LoVo (cell line): ENCODE results near the gene APOA4.
A peak's percentile ranks its signal among the peaks of the same experiment; 100 is the strongest.
"Not testable (repeated sequence)": the region's sequence is repeated elsewhere in the genome, so short reads cannot be mapped to it uniquely, and the experiment has no call there.

Experiments
- DNase-seq: peaks from one replicate; pipeline ENCODE4 v3.0.0-alpha.2; 2016; ENCODE audit warnings: low spot score

Gene APOA4

GRCh38 chr11:116801662-116802061 is 21.4 kb downstream of the APOA4 start:
- DNase-seq, result not testable (repeated sequence)

- DNase-seq, result no peak
These were observed 22.5 kb downstream of the APOA4 start for GRCh38 chr11:116800610-116801009.

GRCh38 chr11:116798368-116798767 is 24.7 kb downstream of the APOA4 start:
- DNase-seq, result no peak

- DNase-seq, result no peak
These were observed 25.3 kb downstream of the APOA4 start for GRCh38 chr11:116797816-116798215.

- no peak for DNase-seq
These were observed 26.6 kb downstream of the APOA4 start for GRCh38 chr11:116796548-116796947.

- DNase-seq, result no peak
These were observed 28.3 kb downstream of the APOA4 start for GRCh38 chr11:116794851-116795250.

- no peak for DNase-seq
These were observed 29.4 kb downstream of the APOA4 start for GRCh38 chr11:116793772-116794097.

- DNase-seq, result no peak
These were observed 30.0 kb downstream of the APOA4 start for GRCh38 chr11:116792869-116793771.

- no peak for DNase-seq
These were observed 30.8 kb downstream of the APOA4 start for GRCh38 chr11:116792144-116792868.

- no peak for DNase-seq
These were observed 31.3 kb downstream of the APOA4 start, which contains the start of gene APOA5 for GRCh38 chr11:116791813-116792143. TSS of gene APOA5 (minus strand) at chr11:116791879. CDS start at chr11:116791860, 19 bp downstream.

GRCh38 chr11:116791002-116791812 is 31.9 kb downstream of the APOA4 start:
- DNase-seq, result peak; percentile 52

GRCh38 chr11:116790167-116791001 is 32.7 kb downstream of the APOA4 start:
- DNase-seq, result no peak

- DNase-seq, result no peak
These were observed 34.1 kb downstream of the APOA4 start for GRCh38 chr11:116788975-116789374.

- no peak for DNase-seq
These were observed 34.6 kb downstream of the APOA4 start for GRCh38 chr11:116788534-116788933.

GRCh38 chr11:116787786-116788486 is 35.2 kb downstream of the APOA4 start, which contains the start of gene ZPR1:
TSS of gene ZPR1 (minus strand) at chr11:116788023. CDS start at chr11:116787990, 33 bp downstream.
- peak; percentile 80 for DNase-seq

- no peak for DNase-seq
These were observed 35.7 kb downstream of the APOA4 start for GRCh38 chr11:116787436-116787785.

- DNase-seq, result no peak
These were observed 36.1 kb downstream of the APOA4 start for GRCh38 chr11:116786966-116787365.

GRCh38 chr11:116786326-116786725 is 36.8 kb downstream of the APOA4 start:
- no peak for DNase-seq

- DNase-seq, result no peak
These were observed 40.4 kb downstream of the APOA4 start for GRCh38 chr11:116782728-116783127.

GRCh38 chr11:116778556-116778955 is 44.5 kb downstream of the APOA4 start:
- no peak for DNase-seq

GRCh38 chr11:116777056-116777455 is 46.0 kb downstream of the APOA4 start:
- DNase-seq, result no peak
